Spleen (tissue), 7 donors: ENCODE results near the gene EFCAB12.

Experiments
- POLR2A ChIP-seq, 3 donors: fragments of 450-650 bp; IDR thresholded peaks; one replicate each; pipeline ENCODE4 v1.5.1; 2017; ENCODE audit warnings: antibody characterized with exemption in 3 of 3, mild to moderate bottlenecking in 1 of 3
- POLR2AphosphoS5 ChIP-seq, 3 donors: sonication (generic); formaldehyde crosslinking; IDR thresholded peaks; one replicate each; pipeline ENCODE4 v1.5.1; 2017; ENCODE audit warnings: antibody characterized with exemption in 3 of 3
- TF ChIP-seq, protein P1 (sequence below), 11 experiments: fragments of 200-600 bp in 7 of 11; fragments of 450-650 bp in 4 of 11; sonication (generic) in 4 of 11; IDR thresholded peaks in 8 of 11; conservative IDR thresholded peaks in 3 of 11; 1 replicate in 7 of 11; 2 replicates in 4 of 11; pipeline versions ENCODE4 v1.4.0 to v1.8.0; 2016 to 2021; ENCODE audit warnings: antibody characterized with exemption in 11 of 11, inconsistent platforms in 4 of 11, mild to moderate bottlenecking in 1 of 11
- donor health status: DM: no; HTN: no; CAD: no; lungs with moderate emphysema.
- donor health status: DM: no; HTN: no; CAD: no.
- donor health status: DM: no; HTN: no; CAD: no.

GRCh38 chr3:129429602-129430001, 1.2 kb upstream of the EFCAB12 start:
- TF ChIP-seq, protein P1, sequence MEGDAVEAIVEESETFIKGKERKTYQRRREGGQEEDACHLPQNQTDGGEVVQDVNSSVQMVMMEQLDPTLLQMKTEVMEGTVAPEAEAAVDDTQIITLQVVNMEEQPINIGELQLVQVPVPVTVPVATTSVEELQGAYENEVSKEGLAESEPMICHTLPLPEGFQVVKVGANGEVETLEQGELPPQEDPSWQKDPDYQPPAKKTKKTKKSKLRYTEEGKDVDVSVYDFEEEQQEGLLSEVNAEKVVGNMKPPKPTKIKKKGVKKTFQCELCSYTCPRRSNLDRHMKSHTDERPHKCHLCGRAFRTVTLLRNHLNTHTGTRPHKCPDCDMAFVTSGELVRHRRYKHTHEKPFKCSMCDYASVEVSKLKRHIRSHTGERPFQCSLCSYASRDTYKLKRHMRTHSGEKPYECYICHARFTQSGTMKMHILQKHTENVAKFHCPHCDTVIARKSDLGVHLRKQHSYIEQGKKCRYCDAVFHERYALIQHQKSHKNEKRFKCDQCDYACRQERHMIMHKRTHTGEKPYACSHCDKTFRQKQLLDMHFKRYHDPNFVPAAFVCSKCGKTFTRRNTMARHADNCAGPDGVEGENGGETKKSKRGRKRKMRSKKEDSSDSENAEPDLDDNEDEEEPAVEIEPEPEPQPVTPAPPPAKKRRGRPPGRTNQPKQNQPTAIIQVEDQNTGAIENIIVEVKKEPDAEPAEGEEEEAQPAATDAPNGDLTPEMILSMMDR (IDR thresholded peaks at IDR 0.05 in 8 of 11, conservative IDR thresholded peaks at IDR 0.05 in 3 of 11): no peak
- TF ChIP-seq POLR2A (IDR thresholded peaks at IDR 0.05): no peak
- peak; percentile 47 to 66 (median 53) for TF ChIP-seq POLR2AphosphoS5 (IDR thresholded peaks at IDR 0.05)
